BJ (cell line): ENCODE measurements around the gene MAFG. TPM values are rescaled to one million over a fixed set of nuclear protein-coding genes. Genes with fewer than 3 reads are reported as not detected.

ENCODE experiments used
- CTCF ChIA-PET: fragments of 350-600 bp; formaldehyde crosslinking; extraction: SDS; loops from one replicate; lab custom pipeline; 2021; ENCODE audit warnings: antibody characterized with exemption, inconsistent platforms; lab: Yijun Ruan, JAX
- POLR2A ChIA-PET: fragments of 300-600 bp; sonication (Branson Sonifier 250); formaldehyde crosslinking; extraction: SDS; loops from one replicate; lab custom pipeline; 2021; ENCODE audit warnings: antibody characterized with exemption; lab: Charles Lee
- DNase-seq: peaks from one replicate; pipeline ENCODE4 v3.0.0-alpha.2; 2011; ENCODE audit warnings: low read depth
- H3K27me3 ChIP-seq: 2 replicates; pipeline ENCODE4 v1.6.0; 2011; ENCODE audit warnings: low read length; ENCODE audit not compliant: control insufficient read depth, insufficient read depth
- H3K36me3 ChIP-seq: 2 replicates; pipeline ENCODE4 v1.5.1; 2011; ENCODE audit warnings: low read length; ENCODE audit not compliant: control insufficient read depth, insufficient read depth
- H3K4me3 ChIP-seq: 2 replicates; pipeline ENCODE4 v1.5.1; 2011; ENCODE audit warnings: low read depth, mild to moderate bottlenecking, control low read depth, low read length
- polyA plus RNA-seq: library from polyadenylated mRNA; depleted of rRNA; stranded (reverse); fragments of >200 nt; gene quantifications from 2 replicates; pipeline ENCODE4 v1.2.3, GENCODE V29; 2011
- TF ChIP-seq, protein P1 (sequence below): IDR thresholded peaks from 2 replicates; pipeline ENCODE4 v1.5.1; 2011; ENCODE audit warnings: low read depth, mild to moderate bottlenecking, control low read depth, inconsistent platforms, low read length, moderate library complexity; ENCODE audit not compliant: insufficient read depth

MAFG gene
- polyA plus RNA-seq, 1 experiment, result 20.6 TPM

DNA sequence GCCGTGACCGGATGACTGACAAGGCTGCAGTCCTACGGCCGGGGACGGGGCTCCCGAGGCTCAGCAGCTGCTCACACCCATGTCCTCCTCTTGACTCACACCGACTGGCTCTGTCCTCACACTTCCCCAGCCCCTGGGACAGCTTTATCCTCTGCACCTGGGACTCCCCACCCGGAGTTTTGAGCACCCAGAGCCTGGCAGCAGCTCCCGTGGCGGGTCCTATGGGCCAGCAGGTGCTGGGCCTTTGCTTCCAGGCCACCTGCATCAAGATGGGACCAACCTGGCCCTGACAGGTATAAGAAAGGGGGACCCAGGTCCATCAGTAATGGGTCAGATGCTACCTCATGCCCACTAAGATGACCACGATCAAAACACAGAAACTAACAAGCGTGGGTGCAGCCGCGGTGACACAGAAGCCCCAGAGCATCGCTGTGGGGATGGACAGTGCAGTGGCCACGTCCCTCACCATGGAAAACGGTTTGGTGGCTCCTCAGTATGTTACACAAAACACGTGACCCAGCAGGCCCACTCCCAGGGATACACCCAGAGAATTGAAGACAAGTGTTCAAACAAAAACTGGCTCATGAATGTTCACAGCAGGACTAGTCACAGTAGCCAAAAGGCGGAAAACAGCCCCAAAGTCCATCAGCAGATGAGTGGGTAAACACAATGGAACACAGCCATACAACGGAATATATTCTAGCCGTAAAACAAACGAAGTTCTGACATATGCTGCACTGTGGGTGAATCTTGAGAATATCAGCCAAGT is 36.7 kb upstream of the MAFG start:
- no peak for DNase-seq
- H3K27me3 ChIP-seq, result peaks cover 16% of the 10 kb centered on the region
- POLR2A ChIA-PET, result interaction anchor here (0.7 kb wide), 1 partner anchor 105 kb away, joined by 5 read pairs; no protein-coding TSS in a partner anchor

DNA sequence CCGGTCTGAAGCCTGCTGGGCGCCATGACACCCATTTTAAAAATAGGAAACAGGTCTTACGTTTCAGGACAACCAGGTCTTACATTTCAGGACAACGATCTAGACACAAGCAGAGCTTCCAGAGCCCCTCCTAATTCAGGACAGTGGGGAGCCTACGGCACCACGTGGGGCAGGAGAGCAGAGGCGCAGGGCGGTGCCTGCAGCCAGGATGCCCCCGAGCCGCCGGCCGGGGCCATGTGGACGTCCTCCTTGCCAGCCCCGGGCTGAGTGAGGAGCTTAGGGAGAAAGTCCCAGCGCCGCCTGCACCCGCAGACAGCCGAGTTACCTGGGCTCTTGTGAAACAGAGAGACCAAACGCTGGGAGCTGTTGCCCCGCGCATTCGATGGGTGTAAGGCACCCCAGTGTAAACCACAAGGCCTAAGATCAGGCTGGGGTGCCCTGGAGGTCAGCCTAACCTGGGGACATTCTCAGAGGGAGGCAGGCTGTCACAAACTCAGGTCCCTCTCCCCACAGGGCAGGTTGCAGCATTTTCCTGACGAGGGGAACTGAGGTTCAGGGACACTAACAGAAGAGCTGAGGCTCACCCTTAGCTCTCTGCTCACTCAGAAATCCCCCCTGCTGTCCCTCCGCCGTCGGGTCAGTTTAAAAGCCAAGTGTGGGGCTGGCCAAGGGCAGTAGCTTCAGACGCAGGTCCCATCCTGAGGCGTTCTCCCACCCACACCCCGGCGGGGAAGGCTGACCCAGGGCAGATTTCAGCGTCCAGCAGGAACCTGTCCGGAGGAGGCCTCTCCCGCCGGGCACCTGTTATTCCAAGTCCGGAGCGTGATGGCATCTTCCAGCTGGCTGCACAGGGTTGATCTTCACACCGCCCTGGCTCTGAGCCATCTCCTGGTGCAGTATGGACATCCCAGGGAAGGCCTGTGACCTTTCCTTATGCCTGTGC is 35.2 kb upstream of the MAFG start:
- Histone ChIP-seq H3K36me3 (no peaks in the 10 kb centered on the region), H3K27me3 (peaks cover 22% of the 10 kb centered on the region), H3K4me3 (no peak overlapping the region)
- ChIA-PET CTCF (interaction anchor here (0.8 to 2.1 kb wide), 3 partner anchors 24 to 58 kb away, joined by 3 to 18 read pairs (median 3); no protein-coding TSS in a partner anchor), POLR2A (no interaction called here)
- no peak for DNase-seq
- TF ChIP-seq, protein P1, sequence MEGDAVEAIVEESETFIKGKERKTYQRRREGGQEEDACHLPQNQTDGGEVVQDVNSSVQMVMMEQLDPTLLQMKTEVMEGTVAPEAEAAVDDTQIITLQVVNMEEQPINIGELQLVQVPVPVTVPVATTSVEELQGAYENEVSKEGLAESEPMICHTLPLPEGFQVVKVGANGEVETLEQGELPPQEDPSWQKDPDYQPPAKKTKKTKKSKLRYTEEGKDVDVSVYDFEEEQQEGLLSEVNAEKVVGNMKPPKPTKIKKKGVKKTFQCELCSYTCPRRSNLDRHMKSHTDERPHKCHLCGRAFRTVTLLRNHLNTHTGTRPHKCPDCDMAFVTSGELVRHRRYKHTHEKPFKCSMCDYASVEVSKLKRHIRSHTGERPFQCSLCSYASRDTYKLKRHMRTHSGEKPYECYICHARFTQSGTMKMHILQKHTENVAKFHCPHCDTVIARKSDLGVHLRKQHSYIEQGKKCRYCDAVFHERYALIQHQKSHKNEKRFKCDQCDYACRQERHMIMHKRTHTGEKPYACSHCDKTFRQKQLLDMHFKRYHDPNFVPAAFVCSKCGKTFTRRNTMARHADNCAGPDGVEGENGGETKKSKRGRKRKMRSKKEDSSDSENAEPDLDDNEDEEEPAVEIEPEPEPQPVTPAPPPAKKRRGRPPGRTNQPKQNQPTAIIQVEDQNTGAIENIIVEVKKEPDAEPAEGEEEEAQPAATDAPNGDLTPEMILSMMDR, result no peak

More for the DNA sequence above, 36.7 kb upstream of the MAFG start:
- TF ChIP-seq, protein P1, result no peak
- H3K4me3 ChIP-seq, result no peak overlapping the region
- H3K36me3 ChIP-seq, result no peaks in the 10 kb centered on the region
- CTCF ChIA-PET, result interaction anchor here (2.1 to 4.1 kb wide), 2 partner anchors 57 kb away, joined by 18 to 31 read pairs; partner anchors contain the start of genes CENPX and LRRC45

DNA sequence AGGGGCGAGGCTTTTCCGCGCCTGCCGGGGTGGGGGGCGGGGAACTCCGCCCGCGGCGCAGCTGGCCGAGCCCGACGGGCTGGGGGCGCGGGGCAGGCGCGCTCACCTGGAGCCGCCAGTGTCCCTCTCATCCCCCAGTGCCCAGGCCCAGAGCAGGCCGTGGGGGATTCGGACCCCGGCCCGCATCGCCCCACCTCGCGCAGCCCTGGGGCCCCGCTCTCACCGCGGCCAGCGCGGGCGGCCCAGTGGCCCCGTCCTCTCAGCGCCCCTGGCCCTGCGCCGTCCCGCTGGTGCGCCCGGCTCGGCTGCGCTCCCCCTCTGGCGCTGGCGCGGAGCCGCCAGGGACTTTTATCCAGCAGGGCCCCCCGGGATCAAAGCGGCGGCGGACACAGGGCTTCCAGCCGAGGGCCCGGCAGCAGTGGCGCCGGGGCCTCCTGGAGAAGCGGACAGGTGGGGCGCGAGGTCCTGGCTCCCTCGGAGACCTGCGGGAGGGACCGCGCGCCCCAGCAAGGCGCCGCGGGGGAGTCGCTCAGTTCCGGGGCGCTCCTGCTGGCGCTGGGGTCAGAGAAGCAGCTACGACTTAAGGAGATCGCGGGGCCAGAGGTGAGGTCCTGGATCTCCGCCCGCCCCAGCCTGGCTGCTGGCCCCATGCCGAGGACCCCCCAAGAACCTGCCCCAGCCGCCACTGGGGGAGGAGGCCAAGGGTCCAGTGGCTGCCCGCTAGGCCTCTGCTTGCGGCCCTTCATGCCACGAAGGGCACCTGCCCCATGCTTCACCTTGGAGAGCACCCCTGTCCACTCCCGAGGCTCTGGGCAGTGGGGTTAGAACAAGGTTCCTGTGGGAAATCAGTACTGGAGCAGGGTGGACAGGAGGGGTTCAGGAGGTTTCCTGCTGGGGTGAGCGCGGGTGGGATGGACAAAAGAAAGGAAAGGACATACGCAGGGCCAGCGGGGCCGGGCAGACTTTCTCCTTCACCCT is 34.3 kb upstream of the MAFG start:
- TF ChIP-seq, protein P1, result no peak
- no peaks in the 10 kb centered on the region for H3K36me3 ChIP-seq
- ChIA-PET CTCF (interaction anchor here (0.6 to 3.0 kb wide), 9 partner anchors 23 to 137 kb away, joined by 3 to 218 read pairs (median 15); partner anchors contain the start of genes CENPX, DCXR, FASN and LRRC45), POLR2A (no interaction called here)
- H3K27me3 ChIP-seq, result peaks cover 22% of the 10 kb centered on the region
- no peak overlapping the region for H3K4me3 ChIP-seq
- DNase-seq, result no peak

DNA sequence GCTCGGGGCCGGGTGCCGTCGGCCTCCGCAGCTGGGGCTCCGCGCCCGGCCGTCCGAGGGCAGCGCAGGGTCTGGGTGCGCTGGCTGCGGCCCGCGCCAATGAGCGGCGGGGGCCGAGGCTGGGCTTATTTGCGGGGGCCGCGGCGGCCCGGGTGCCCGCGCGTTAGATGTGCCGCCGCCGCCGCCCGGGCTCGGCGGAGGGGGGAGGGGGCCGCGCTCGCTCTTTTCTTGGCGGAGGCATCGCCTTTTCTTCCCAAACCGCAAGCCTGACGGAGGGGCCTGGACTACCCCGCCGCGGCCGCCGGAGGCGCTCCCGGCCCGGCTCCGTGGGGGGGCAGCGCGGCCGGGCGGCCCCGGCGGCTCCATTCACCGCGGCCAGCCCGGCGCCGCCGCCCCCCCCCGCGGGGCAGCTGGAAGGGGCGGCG is 33.6 kb upstream of the MAFG start, which contains the start of gene NOTUM:
TSS of gene NOTUM (minus strand) at position 101 of the 425 bp plus-strand sequence. CDS start 278 bp downstream, outside the sequence.
- CTCF ChIA-PET, result interaction anchor here (0.6 to 3.0 kb wide), 14 partner anchors 7 to 137 kb away, joined by 3 to 218 read pairs (median 14); partner anchors contain the start of genes CENPX, DCXR, FASN and LRRC45

More for the DNA sequence above, 33.6 kb upstream of the MAFG start, which contains the start of gene NOTUM:
- POLR2A ChIA-PET, result no interaction called here
- peaks cover 22% of the 10 kb centered on the region for H3K27me3 ChIP-seq
- TF ChIP-seq, protein P1, result peak; percentile 19; the same call in 1 of the 2 replicates
- H3K36me3 ChIP-seq, result no peaks in the 10 kb centered on the region
- DNase-seq, result no peak
- no peak within 1 kb of the TSS; the same call in 1 of the 2 replicates for H3K4me3 ChIP-seq
